HepG2 (cell line): ENCODE data around the gene ARG2. TPM values are rescaled to one million over a fixed set of nuclear protein-coding genes. Genes with fewer than 3 reads are reported as not detected.

Experiments
- ATAC-seq: fragments of 200-7000 bp; cut with Tn5 transposase; 3 replicates; pipeline ENCODE4 v1.9.1; 2020; ENCODE audit warnings: mild to moderate bottlenecking, moderate library complexity
- BruUV-seq: library from RNA; stranded (reverse); fragments of 400-500 nt; replicated peaks from 2 replicates; lab custom pipeline; 2021; lab: Mats Ljungman, UMichigan
- CTCF ChIA-PET: fragments of 300-600 bp; formaldehyde crosslinking; extraction: SDS; loops from one replicate; lab custom pipeline; 2021; ENCODE audit warnings: low total read pairs, inconsistent platforms, low intra/inter-chr PET ratio; lab: Yijun Ruan, JAX
- POLR2A ChIA-PET: fragments of 350-600 bp; sonication (Branson Sonifier 250); formaldehyde crosslinking; loops from one replicate; lab custom pipeline; 2020; ENCODE audit warnings: antibody characterized with exemption, inconsistent platforms; lab: Yijun Ruan, JAX
- DNase-seq: peaks from one replicate; pipeline ENCODE4 v3.0.0-alpha.2; 2015; ENCODE audit warnings: low spot score
- FAIRE-seq: peaks from 3 replicates; lab custom pipeline; 2011; peaks lifted over from hg19 to GRCh38; lab: Jason Lieb, UNC
- H2AFZ ChIP-seq: one replicate; pipeline ENCODE4 v1.6.1; 2011; ENCODE audit warnings: low read length, inconsistent platforms
- H3K27ac ChIP-seq: fragments of 300-600 bp; 3 replicates; pipeline ENCODE4 v1.8.0; 2011; ENCODE audit warnings: mixed run types, mild to moderate bottlenecking, mixed read lengths, low read length, inconsistent platforms; ENCODE audit not compliant: insufficient read depth; ENCODE audit errors: extremely low read length
- H3K27me3 ChIP-seq, 2 experiments: fragments of 200-600 bp in 1 of 2; 2 replicates in 1 of 2; 3 replicates in 1 of 2; pipeline versions ENCODE4 v1.6.0 to v1.8.0; 2011; ENCODE audit warnings: low read length in 2 of 2, mild to moderate bottlenecking in 2 of 2, moderate library complexity in 2 of 2, inconsistent platforms in 1 of 2; ENCODE audit not compliant: insufficient read depth in 2 of 2, control insufficient read depth in 1 of 2
- H3K36me3 ChIP-seq, 2 experiments: fragments of 200-600 bp in 1 of 2; replicated peaks in 1 of 2; 2 replicates in 1 of 2; 3 replicates in 1 of 2; pipeline versions ENCODE4 v1.5.1 to v1.8.0; 2011; ENCODE audit warnings: low read length in 2 of 2, inconsistent platforms in 1 of 2; ENCODE audit not compliant: insufficient read depth in 2 of 2, control insufficient read depth in 1 of 2
- H3K4me1 ChIP-seq: 2 replicates; pipeline ENCODE4 v1.5.1; 2012; ENCODE audit warnings: low read length, inconsistent platforms; ENCODE audit not compliant: insufficient read depth
- H3K4me2 ChIP-seq: 2 replicates; pipeline ENCODE4 v1.6.0; 2011; ENCODE audit warnings: low read depth, low read length, inconsistent platforms
- H3K4me3 ChIP-seq, 3 experiments: fragments of 200-600 bp in 1 of 3; sonication (generic), shearing (Covaris generic) in 1 of 3; replicated peaks in 1 of 3; 2 replicates each; pipeline ENCODE4 v1.5.1; 2011 to 2016; ENCODE audit warnings: low read length in 3 of 3, inconsistent platforms in 2 of 3, low read depth in 2 of 3, mild to moderate bottlenecking in 2 of 3, control low read depth in 1 of 3, mixed read lengths in 1 of 3; ENCODE audit not compliant: insufficient read depth in 1 of 3
- H3K79me2 ChIP-seq: one replicate; pipeline ENCODE4 v1.6.1; 2011; ENCODE audit warnings: low read length, inconsistent platforms; ENCODE audit not compliant: insufficient read depth
- H3K9ac ChIP-seq: 2 replicates; pipeline ENCODE4 v1.6.0; 2011; ENCODE audit warnings: mild to moderate bottlenecking, low read depth, low read length, inconsistent platforms; ENCODE audit not compliant: insufficient read depth
- H3K9me3 ChIP-seq: 2 replicates; pipeline ENCODE4 v1.5.1; 2012; ENCODE audit warnings: mild to moderate bottlenecking, low read length
- H4K20me1 ChIP-seq: 2 replicates; pipeline ENCODE4 v1.6.0; 2011; ENCODE audit warnings: inconsistent platforms, mild to moderate bottlenecking, low read length, moderate library complexity; ENCODE audit not compliant: insufficient read depth
- ASH2L ChIP-seq: fragments of 300-600, 200-600 bp; sonication (generic); IDR thresholded peaks from 2 replicates; pipeline ENCODE4 v1.7.0; 2017; ENCODE audit warnings: low read depth, mild to moderate bottlenecking, moderate library complexity, mixed read lengths, low read length; ENCODE audit not compliant: insufficient read length
- ATF2 ChIP-seq: sonication (generic); formaldehyde crosslinking; IDR thresholded peaks from 2 replicates; pipeline ENCODE4 v1.4.0; 2020; ENCODE audit warnings: missing genetic modification reagents
- CAMTA2 ChIP-seq: sonication (generic); formaldehyde crosslinking; IDR thresholded peaks from 2 replicates; pipeline ENCODE4 v1.4.0; 2020; ENCODE audit warnings: mild to moderate bottlenecking, missing genetic modification reagents, borderline replicate concordance
- CCAR2 ChIP-seq: fragments of 200-400 bp; formaldehyde crosslinking; optimal IDR thresholded peaks from 2 replicates; pipeline ENCODE3; 2018; ENCODE audit warnings: low read depth, mild to moderate bottlenecking, low read length, moderate library complexity
- CEBPG ChIP-seq: IDR thresholded peaks from 2 replicates; pipeline ENCODE4 v1.6.1; 2016
- DMAP1 ChIP-seq: IDR thresholded peaks from 2 replicates; pipeline ENCODE4 v1.6.1; 2016
- FIP1L1 ChIP-seq: fragments of 200-400 bp; formaldehyde crosslinking; IDR thresholded peaks from 2 replicates; pipeline ENCODE4 v1.6.1; 2018; ENCODE audit warnings: low read depth, mild to moderate bottlenecking, low read length, moderate library complexity, borderline replicate concordance; ENCODE audit not compliant: insufficient read depth
- POLR2AphosphoS2 ChIP-seq: IDR thresholded peaks from 2 replicates; pipeline ENCODE4 v1.6.1; 2011; ENCODE audit warnings: low read depth, low read length, improper control_type of control experiment
- REPIN1 ChIP-seq: sonication (generic); formaldehyde crosslinking; IDR thresholded peaks from 2 replicates; pipeline ENCODE4 v1.8.0; 2022; ENCODE audit warnings: missing genetic modification reagents, low read depth, mild to moderate bottlenecking, borderline replicate concordance
- SKIL ChIP-seq: sonication (generic); formaldehyde crosslinking; IDR thresholded peaks from 2 replicates; pipeline ENCODE4 v1.8.0; 2022; ENCODE audit warnings: missing genetic modification reagents, mild to moderate bottlenecking, moderate library complexity, borderline replicate concordance
- SMAD1 ChIP-seq: sonication (generic); formaldehyde crosslinking; IDR thresholded peaks from 2 replicates; pipeline ENCODE4 v1.4.0; 2020; ENCODE audit warnings: missing genetic modification reagents, low read depth, mild to moderate bottlenecking, borderline replicate concordance
- THRA ChIP-seq: sonication (generic); formaldehyde crosslinking; IDR thresholded peaks from 2 replicates; pipeline ENCODE4 v1.4.0; 2020; ENCODE audit warnings: missing genetic modification reagents, borderline replicate concordance
- ZFP41 ChIP-seq: sonication (generic); formaldehyde crosslinking; IDR thresholded peaks from 2 replicates; pipeline ENCODE4 v1.4.0; 2020; ENCODE audit warnings: mild to moderate bottlenecking, missing genetic modification reagents, borderline replicate concordance
- ZNF704 ChIP-seq: sonication (generic); formaldehyde crosslinking; IDR thresholded peaks from 2 replicates; pipeline ENCODE4 v1.8.1; 2023; ENCODE audit warnings: mild to moderate bottlenecking, inconsistent platforms, moderate library complexity, missing genetic modification reagents, borderline replicate concordance
- WGBS: methylation state at CpG from one replicate; pipeline ENCODE4 v1.1.6; 2017; ENCODE audit warnings: low lambda C conversion rate; 5-methylcytosine and 5-hydroxymethylcytosine counted together
- in situ Hi-C: cut with HindIII; loops from 2 replicates; pipeline ENCODE4 v1.10.0; 2017; ENCODE audit warnings: low pct_unique_long_range_greater_than_20kb; ENCODE audit not compliant: extremely low pct_ligation_motif_present
- intact Hi-C: fragments of 100-400 bp; cut with micrococcal nuclease; formaldehyde crosslinking; loops from one replicate; pipeline ENCODE4 v1.10.0; 2022; ENCODE audit not compliant: unreplicated experiment
- polyA plus RNA-seq, 8 experiments: library from polyadenylated mRNA; depleted of rRNA in 3 of 8; stranded (reverse) in 7 of 8; unstranded in 1 of 8; fragments of >200 nt; fragmentation: Illumina TruSeq in 4 of 8; extraction: Trizol in 4 of 8; gene quantifications; 2 replicates each; pipeline versions ENCODE4 v1.2.1 to v1.2.3, GENCODE V29; 2011 to 2016; ENCODE audit warnings: low read depth in 4 of 8, missing spikeins in 1 of 8, mixed read lengths in 1 of 8; ENCODE audit not compliant: insufficient read depth in 1 of 8
- total RNA-seq, 5 experiments: library from RNA; depleted of rRNA; stranded (reverse); fragments of >200 nt; fragmentation: Illumina TruSeq; extraction: Trizol; gene quantifications; 2 replicates each; pipeline ENCODE4 v1.2.3, GENCODE V29; 2016; ENCODE audit warnings: low read depth in 1 of 5
- TF ChIP-seq, protein P1 (sequence below): sonication (generic); formaldehyde crosslinking; IDR thresholded peaks from 2 replicates; pipeline ENCODE4 v1.8.1; 2022; ENCODE audit warnings: mild to moderate bottlenecking, missing genetic modification reagents

Gene ARG2
- total and polyA plus RNA-seq, 2 of the 13 experiments (the other 11 are each of a cell fraction or from before 2014, with no cell fraction given): 37.5 to 73.6 TPM

DNA sequence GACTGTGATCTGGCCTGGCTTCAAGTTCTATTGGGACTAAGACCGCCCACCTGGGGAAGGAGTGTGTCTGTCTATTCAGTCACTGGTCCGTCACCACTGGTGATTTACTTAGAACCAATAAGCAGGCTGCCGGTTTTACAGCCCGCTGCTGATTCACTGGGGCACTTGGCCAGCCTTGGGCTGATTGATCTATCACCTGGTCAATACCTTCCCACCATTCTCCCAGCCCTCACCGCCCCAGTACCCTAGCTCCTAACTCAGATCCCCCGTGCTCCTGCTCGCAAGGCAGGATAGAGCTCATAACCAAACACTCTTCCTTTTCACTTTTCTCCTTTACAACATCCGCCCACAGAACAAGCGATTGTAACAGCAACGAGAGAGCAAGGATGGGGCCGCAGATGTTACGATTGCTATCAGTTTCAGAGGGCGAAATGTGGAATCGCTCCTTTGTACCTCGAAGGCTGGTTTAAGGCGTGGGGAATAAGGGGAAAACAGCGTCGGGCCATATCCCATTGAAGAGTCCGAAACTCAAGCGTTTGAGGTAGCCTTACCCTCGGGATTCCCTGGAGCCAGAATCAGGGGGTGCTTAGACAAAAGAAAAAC, 75.2 kb downstream of the ARG2 start:
- FAIRE-seq (peak; percentile 97), ATAC-seq (peak; percentile 94)
- no peak for TF ChIP-seq ZFP41 (CRISPR knock-in tag)
- TF ChIP-seq ASH2L: peak; percentile 44
- 0 out of 2 replicates have a peak, but pooled peaks have one; percentile 76 for TF ChIP-seq REPIN1 (CRISPR knock-in tag)
- TF ChIP-seq, protein P1, sequence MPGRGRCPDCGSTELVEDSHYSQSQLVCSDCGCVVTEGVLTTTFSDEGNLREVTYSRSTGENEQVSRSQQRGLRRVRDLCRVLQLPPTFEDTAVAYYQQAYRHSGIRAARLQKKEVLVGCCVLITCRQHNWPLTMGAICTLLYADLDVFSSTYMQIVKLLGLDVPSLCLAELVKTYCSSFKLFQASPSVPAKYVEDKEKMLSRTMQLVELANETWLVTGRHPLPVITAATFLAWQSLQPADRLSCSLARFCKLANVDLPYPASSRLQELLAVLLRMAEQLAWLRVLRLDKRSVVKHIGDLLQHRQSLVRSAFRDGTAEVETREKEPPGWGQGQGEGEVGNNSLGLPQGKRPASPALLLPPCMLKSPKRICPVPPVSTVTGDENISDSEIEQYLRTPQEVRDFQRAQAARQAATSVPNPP (CRISPR knock-in tag): no peak
- TF ChIP-seq CCAR2: no peak
- no peak for TF ChIP-seq CAMTA2 (CRISPR knock-in tag)
- TF ChIP-seq POLR2AphosphoS2: peak; percentile 69; the same call in 1 of the 2 replicates
- TF ChIP-seq DMAP1 (CRISPR knock-in tag): no peak
- no peak for TF ChIP-seq SMAD1 (CRISPR knock-in tag)
- TF ChIP-seq ATF2 (CRISPR knock-in tag): peak; percentile 61; the same call in 1 of the 2 replicates
- TF ChIP-seq SKIL: no peak
- TF ChIP-seq ZNF704 (CRISPR knock-in tag): no peak
- TF ChIP-seq THRA (CRISPR knock-in tag): 0 out of 2 replicates have a peak, but pooled peaks have one; percentile 7
- no peak for TF ChIP-seq FIP1L1
- no peak for TF ChIP-seq CEBPG (CRISPR knock-in tag)

More for the DNA sequence above, 75.2 kb downstream of the ARG2 start:
- ChIA-PET CTCF (no interaction called here), POLR2A (interaction anchor here (0.6 to 2.2 kb wide), 13 partner anchors 9 to 335 kb away, joined by 3 to 13 read pairs (median 5); partner anchors contain the start of genes ATP6V1D, EIF2S1, PIGH and ZFYVE26)
- intact Hi-C loops (no loop called here), in situ Hi-C loops (no loop called here)
- Histone ChIP-seq H4K20me1 (peaks cover 3% of the 10 kb centered on the region), H3K27me3 (no peaks in the 10 kb centered on the region; a peak in 1 of 5 replicates), H3K4me2 (peak overlapping the region; percentile 85), H3K9me3 (no peaks in the 10 kb centered on the region), H3K36me3 (peaks cover 7 to 32% of the 10 kb centered on the region in 2 experiments), H3K4me1 (peaks cover 52% of the 10 kb centered on the region), H3K9ac (peak overlapping the region; percentile 96), H3K79me2 (peaks cover 35% of the 10 kb centered on the region), H3K27ac (peak overlapping the region; percentile 96), H2AFZ (no peak overlapping the region), H3K4me3 (peak overlapping the region; percentile 94 to 99 (median 96))
- DNase-seq: peak; percentile 92
- TSS peak; percentile 100 for BruUV-seq
- WGBS: under 1% methylated on average over 21 of the region's 21 CpGs
